Fibroblast of skin of abdomen (primary cell): ENCODE data around the gene VWC2.
"Not testable (repeated sequence)": the region's sequence is repeated elsewhere in the genome, so short reads cannot be mapped to it uniquely, and the experiment has no call there.

Source experiments
- DNase-seq: peaks from one replicate; pipeline ENCODE4 v3.0.0-alpha.2; 2013

Gene VWC2

DNA sequence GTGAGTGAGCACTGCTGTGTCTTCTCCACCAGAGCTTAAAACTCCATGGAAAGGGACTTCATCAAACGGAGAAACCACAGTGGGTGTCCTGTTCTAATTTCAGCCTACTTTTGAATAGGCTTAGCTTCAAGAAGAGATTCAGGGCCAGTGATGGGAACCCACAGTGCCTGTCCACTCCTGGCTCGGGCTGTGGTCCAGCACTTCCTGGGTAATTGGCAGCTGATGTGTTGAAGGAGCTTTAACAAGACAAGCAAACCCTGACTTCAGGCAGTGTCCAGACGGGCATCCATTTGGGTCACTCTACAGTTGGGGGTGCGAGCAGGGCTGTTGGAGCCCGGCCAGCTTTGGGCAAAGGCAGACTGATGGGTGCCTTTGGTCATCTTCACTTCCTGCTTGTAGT, 14.5 kb downstream of the VWC2 start:
- no peak for DNase-seq

DNA sequence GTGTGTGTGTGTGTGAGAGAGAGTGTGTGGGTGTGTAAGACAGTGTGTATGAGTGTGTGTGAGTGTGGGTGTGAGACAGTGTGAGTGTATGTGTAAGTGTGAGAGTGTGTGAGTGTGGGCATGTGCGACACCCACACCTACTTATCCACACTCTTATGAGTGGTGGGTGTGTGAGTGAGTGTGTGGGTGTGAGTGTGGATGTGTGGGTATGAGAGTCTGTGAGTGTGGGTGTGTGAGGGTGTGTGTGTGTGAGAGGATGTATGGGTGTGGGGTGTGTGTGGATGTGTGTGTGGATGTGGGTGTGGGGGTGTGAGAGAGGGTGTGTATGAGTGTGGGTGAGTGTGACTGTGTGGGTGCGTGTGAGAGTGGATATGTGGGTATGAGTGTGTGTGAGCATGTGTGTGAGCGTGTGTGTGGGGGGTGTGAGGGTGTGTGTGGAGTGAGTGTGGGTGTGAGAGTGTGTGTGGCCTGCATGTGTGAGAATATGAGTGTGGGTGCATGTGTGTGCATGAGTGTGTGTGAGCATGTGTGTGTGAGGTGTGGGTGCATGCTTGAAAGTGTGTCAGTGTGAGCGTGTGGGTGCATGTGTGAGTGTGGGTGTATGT, 15.1 kb downstream of the VWC2 start:
- no peak for DNase-seq

DNA sequence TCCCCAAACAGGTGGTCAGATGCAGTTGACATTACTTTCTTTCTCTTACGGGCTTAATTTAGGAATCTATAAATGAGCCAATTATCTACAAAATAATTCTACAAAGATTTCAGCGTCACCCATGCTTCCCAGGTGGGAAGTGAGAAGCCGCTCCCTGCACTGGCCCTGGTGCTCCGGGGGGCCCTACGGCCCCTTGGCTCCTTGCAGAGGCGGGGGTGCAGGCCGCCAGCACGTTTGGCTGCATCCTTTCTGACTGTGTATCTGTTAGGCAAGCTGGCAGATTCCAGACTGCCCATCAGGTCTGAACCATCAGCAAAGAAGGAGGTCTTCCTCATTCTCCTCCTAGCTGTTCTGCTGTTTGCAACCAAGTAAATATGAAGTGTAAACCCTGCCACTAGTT, 16.3 kb downstream of the VWC2 start:
- DNase-seq: no peak

DNA sequence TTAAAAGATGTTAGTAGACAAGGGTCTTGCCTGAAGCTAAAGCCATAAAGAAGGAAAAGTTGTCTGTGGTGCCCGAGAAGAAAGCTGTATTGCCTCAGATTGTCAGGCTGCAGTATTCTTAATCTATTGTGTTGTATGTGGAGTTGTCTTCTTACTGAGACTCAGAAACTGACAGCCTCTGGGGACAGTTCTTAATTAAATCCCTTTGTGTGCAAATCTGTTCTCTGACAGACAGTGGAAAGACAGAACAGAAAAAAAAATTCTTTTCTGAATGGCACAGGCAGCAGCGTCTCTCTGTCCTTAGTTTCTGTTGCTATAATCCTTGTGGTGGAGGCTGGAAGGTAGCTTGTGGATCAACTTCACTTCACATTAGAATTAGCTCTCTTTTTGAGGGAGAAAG, 16.8 kb downstream of the VWC2 start:
- no peak for DNase-seq

DNA sequence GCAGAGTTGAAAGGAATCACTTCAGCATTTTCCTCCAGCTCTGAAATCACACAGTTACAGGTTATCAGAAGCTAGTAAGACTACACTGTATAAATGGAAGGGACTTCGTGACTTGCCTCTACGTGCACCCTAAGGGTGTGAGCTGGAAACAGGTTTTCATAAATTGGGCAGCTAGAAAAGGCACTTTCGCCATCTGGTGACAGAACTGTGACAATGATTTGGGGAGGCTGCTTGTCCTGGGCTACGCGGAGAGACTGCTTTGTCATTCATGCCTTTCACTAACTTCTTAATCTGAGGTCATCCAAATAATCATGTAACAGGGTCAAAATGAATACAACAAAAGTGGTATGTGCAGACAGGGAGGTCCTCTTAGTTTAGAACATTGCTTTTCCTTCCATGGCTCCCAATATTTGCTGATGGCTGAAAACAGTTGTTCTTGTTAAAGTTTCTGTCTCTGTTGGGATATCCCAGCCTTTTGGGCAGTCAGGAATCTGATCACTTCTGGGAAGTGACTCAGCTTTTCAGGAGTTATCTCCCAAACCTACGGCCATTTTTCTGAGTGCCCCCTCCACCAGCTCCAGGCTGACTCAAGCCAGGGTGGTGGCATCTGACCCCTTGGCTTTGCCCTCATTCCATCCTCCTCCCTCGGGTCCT, 17.8 kb downstream of the VWC2 start:
- DNase-seq: no peak

DNA sequence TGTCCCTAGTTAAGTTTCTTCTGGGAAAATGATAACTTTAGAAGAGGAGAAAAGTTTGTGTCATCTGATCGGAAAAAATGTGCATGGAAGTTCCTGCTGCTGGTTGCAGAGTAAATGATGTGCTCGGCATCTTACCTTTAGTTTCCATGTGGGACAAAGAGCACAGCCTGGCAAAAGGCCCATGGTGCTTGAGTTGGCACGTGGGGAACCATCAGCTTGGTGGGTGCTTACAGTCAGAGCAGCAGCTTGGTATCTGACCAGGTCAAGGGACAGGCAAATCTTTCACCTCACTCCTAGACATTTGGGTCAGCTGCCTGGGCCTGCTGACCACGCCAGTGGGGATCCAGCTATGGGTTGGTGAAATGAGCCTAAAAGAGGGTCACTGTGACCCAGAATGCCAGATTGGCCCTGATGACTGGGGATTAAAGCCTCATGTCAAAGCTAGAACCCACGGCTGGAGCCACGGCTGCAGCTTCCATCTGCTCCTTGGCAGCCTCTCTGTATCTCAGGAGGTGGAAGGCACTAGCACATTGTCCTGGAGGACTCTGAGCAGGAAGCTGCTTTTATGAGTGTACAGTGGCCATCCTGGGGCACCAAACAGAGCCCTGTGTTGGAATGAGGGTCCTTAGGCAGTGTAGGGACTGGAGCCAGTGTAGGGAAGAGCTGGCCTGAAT, 24.7 kb downstream of the VWC2 start:
- no peak for DNase-seq

DNA sequence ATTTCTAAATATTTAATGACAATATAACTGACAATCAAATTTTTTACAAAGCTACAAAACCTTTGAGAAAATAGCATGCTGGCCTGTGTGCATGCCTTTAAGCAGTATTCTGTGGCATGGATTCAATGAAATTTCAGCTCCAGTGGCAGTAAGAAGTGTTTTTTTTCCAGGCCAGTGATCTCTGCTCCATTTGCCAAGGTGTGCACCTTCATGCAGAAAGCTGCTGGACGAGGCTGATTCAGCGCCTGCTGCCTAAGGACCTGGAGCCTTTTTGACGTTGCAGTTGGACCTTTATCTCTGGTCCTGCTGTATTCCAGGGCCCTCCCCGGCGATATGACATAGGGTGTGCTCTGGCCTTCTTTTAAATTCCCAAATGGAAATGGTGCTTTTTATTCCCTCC, 26.6 kb downstream of the VWC2 start:
- DNase-seq: no peak

DNA sequence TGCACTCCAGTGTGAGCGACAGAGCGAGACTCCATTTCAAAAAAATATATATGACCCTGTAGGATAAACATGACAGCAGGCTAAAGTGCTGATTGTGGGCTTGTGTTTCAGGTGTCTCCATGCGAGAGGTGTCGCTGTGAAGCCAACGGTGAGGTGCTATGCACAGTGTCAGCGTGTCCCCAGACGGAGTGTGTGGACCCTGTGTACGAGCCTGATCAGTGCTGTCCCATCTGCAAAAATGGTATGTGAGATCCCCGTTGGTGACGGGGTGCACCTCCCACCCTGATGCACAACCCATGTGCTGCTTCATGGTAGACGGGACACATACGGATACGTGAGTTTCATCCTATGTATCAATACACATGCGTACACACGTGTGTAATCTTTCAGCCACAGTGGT, 29.2 kb downstream of the VWC2 start:
- no peak for DNase-seq

DNA sequence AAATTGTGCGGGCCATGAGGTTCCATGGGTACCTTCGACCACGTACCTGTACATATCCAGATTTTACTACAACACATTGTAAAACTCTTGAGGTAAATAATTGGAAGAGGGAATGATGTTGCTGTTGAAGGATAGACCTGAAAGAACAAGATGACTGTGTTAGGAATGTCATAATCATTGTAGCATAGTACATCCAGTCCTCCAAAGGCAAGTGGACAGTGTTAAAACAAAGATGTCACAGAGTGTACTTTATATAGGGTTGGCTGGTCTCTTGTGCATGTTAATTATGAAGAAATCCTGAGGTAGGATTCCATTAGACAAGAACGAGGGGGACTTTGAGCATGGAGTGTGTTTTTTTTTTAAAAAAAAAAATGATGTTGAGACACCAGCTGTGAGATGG, 30.4 kb downstream of the VWC2 start:
- DNase-seq: no peak

DNA sequence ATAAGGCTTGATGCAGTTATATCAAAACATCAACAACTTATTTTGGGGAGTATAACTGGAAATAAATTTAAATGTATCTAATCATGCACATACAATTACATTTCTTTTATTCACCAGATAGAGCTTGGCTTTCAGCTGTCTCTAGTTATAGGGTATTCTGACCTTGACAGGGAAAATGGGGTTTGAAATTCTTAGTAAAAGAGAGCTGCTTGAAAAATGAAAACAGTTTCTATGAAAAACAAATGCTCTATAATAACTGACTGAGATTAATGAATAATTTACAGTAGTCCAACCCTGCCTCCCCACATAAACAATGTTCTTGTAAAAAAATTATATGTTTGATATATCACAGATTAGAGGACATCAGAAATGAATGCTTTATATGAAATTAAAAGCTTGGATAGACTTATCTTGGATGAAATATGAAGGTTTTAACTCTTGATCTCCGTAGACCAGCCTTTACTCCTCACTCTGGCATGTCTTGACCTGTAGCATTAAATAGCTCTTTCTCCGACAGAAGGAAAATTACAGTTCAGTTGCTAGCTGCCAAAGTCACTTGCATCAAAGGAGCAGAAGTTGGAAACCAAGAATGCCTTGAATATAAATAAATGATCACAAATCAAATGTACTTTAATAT, 32.1 kb downstream of the VWC2 start:
- no peak for DNase-seq

DNA sequence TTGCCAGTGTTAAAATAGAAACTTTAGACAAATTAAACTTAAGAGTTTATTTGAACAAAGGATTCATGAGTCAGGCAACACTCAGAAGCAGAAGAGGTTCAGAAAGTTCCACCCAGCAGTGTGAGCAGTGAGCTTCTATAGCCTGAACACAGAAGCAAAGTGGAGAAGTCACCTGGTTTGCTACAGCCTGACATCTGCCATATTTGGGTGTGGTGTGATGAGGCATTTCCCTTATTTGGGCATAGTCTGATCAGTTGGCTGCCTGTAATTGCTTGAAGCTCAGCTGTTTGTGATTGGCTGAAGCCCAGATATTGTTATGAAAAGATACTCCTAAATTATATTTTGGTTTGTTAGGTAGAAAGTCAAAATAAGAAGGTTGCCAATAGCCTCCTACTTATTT, 39.1 kb downstream of the VWC2 start:
- DNase-seq: no peak

DNA sequence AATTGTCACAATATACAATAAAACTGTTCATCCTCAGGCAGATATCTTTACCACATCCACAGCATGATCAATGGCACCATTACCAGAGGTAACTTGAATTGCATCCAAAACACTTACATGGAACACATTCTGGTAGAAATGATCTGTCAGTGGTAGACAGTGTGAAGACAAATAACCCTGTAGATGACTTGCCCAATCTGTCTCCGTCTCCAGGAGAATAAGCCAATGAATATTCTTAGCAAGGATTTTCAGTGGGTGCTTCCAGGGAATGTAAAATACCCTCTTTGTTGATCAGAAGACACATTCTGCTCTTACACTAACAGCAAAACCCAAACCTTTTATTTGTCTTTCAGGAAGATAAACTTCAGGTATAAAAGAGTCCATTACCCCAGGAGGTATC, 43.8 kb downstream of the VWC2 start:
- no peak for DNase-seq

DNA sequence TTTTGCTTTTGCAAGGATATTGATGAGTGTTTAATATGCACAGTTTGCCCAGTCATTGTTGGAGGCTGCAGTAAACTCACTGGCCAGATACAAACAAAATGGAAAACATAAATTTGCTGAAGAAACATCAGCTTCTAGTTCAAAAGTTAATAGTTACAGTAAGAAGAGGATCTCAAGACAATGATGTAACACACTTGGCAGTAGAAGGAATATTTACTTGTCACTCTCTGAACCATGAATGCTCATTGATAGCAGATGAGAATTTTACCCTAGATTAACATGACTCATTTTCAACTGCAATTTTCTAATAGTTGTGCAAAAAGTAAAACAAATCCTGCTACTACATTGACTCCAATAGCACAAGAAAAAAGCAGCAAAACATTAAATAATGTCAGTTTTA, 47.7 kb downstream of the VWC2 start:
- DNase-seq: no peak

DNA sequence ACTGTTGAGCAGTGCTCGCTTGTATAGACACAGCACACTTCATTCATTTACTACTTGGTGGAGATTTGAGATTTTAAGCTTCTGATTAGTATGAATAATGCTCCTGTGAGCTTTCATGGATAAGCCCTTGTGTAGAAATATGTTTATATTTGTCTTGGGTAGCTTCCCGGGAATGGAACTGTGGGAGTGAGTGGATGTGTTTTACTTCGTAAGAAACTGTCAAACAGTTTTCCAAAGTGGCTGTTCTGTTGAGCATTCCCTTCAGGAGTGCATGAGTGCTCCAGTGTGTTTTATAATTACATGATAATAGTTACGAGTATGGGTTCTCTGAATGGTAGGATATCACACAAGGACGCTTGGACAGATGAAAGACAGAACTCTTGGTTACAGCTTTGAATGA, 49.4 kb downstream of the VWC2 start:
- DNase-seq: no peak

DNA sequence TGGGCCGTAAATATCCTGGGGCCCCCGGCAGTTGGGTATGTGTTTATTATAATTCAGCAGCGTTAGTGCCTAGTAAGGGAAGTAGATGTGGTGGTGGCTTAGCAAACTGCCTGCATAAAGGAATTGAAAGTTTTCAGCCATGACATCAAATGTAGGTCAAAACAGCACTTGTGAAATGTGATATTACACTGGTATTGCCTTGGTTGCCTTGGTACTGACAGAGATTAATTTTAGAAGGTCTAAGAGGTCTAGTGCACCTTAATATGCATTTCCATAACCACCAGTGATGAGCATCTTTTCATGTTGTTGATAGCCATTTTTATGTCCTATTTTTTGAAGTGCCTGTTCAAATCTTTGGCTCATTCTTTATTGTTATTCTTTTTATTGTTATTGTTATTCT, 50.1 kb downstream of the VWC2 start:
- no peak for DNase-seq

DNA sequence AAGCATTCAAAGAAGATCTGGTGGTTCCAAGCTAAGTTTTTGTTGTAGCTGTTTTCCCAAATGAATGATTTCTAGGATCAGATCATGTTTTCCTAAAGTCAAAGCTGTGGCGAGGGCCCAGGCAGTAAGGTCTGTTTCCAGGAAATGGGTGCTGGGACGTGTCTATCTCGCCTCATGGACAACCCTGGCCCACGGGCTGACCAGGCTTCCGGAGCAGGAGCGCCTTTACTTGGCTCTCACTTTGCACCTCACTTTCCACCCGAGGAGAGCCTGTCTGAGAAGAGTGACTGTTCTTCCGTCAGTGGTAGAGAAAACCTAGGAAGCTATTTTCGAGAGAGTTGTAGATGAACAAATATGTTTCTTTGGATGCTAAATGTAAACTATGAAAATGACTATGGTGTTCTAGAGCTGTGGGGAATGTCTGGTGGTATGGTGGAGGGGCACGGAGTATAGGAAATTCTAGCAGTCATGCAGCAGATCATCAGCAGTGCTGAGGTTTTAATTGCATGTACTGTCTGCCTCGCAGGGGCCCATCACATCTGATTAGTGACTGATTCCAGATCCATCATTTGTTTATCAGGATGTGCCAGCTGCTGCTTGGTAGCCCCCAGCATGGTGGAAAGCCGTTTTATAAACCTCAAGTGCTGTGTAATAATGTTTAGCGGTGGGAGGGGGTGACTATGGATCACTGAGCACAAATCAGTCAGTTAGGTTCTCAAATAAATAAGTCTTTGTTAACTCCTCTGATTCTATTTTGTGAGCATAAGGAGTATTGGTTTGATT, 66.6 kb downstream of the VWC2 start:
- DNase-seq: no peak

DNA sequence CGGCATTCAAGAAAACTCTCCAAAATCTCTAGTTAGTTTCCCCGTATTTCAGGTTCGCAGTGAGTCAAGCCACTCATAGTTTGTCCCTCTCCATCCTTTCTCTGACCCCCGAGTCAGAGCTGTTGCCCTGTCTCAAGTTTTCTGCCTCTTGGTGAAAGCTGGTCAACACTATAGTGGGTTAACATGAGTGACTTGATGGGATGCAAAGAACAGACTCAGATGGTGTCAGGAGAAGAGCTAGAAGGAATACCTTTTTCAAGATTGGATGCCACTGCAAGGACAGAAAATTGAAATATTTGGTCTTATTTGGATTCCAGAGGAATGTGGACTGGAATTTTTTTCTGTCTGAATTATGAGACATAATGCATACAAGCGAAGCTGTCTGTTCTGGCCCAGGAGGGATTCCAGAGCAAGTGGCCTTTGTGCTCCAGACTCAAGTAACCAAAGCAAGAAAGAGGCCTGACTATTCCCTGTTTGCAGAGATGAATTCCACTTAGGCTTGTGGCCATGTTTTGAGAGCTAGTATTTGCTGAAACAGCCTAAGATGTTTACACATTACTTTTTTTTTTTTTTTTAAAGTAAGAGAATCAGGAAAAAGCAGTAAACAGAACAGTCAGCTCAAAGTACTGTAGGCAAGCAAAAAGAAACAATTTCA, 67.4 kb downstream of the VWC2 start:
- DNase-seq: no peak

DNA sequence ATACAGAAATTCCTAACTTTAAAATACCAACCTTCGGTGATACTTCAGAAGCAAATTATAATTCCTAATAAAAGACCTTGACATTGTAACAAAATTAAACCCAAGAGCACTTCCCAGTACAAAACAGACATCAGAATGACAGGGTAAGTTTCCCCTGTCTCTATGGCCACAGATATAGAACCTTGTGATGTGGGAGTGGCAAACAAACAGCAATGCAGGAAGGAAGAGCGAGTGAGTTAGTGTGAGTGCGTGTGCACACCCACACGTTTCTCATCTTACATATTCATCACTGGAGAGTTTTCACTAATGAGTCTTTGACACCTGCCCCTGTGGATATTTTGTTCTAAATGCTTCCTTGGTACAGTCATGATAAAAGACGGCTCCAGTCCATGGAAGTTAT, 72.2 kb downstream of the VWC2 start:
- no peak for DNase-seq

DNA sequence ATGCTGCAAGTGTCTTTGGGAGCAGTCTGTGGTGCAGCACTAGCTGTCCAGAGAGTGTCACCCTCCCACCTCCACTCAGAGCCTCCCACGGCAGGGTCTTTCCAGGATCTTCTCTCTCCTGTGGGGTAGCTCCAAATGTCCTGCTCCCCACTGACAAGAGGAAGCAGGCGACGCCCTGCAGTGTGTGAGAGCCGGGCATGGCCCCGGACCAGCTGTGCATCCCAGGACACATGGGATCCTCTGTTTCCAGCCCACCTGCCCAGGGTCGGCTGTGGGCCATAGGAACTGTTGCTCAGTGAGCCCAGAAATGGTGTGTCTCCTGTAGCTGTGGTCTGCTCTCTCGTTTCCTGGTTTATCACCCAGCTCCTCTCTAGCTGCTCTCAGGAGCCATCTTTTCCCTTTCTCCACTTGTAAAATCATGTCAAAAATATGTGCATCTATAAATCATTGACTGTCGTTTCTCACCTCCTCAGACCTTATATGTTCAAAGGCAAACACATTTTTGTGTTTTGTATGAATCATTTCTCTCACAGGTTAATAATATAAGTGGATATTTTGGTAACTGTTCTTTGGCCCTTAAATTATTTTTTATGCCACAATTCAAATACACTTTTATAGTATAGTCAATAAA, 74.9 kb downstream of the VWC2 start:
- DNase-seq: no peak

DNA sequence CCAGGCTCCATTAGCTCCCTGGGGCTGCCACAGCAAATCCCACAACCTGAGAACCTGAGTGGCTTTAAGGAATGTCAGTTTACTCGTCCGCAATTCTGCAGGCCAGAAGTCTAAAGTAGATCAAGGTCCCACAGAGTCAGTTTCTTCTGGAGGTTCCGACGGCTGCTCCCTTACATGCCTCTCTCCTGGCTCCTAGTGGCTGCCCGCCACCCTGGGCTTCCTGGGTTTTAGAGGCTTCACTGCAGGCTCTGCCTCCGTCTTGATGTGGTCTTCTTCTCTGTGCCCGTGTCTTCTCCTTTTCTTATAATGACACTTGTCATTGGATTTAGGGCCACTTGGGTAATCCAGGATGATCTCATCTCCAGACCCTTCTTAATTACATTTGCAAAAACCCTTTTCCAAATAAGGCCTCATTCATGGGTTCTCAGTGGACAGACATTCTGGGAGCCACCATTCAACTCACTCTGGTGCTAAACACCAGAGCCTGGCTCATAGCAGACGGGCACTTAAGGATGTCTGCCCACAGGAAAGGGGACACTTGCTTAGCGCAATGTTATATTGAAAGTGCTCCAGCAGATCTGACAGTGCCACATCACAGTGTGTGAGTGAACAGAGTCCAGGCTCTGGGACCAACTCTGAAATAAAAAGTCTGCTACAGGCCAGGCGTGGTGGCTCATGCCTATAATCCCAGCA, 77.6 kb downstream of the VWC2 start:
- DNase-seq: no peak

DNA sequence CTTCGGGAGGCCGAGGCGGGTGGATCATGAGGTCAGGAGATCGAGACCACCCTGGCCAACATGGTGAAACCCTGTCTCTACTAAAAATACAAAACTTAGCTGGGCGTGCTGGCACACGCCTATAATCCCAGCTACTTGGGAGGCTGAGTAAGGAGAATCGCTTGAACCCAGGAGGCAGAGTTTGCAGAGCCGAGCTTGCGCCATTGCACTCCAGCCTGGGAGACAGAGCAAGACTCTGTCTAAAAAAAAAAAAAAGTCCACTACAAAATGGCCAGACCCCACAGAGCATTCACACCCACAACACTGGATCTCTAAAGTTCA, 78.1 kb downstream of the VWC2 start:
- DNase-seq: not testable (repeated sequence)
